HEK293T (cell line): ENCODE measurements around the gene EPHX1.
"Not testable (repeated sequence)": the region's sequence is repeated elsewhere in the genome, so short reads cannot be mapped to it uniquely, and the experiment has no call there.

Source experiments
- CTCF ChIA-PET: fragments of 350-600 bp; formaldehyde crosslinking; extraction: SDS; loops from one replicate; lab custom pipeline; 2021; ENCODE audit warnings: antibody characterized with exemption, inconsistent platforms; lab: Yijun Ruan, JAX
- POLR2A ChIA-PET: fragments of 350-600 bp; formaldehyde crosslinking; extraction: SDS; loops from one replicate; lab custom pipeline; 2020; ENCODE audit warnings: antibody characterized with exemption, inconsistent platforms; lab: Yijun Ruan, JAX
- DNase-seq: peaks from one replicate; pipeline ENCODE4 v3.0.0; 2012; ENCODE audit warnings: mixed read lengths; ENCODE audit errors: extremely low spot score
- ARNT ChIP-seq: fragments of 450-650 bp; IDR thresholded peaks from 2 replicates; pipeline ENCODE4 v1.6.1; 2017; ENCODE audit warnings: mild to moderate bottlenecking
- BHLHE40 ChIP-seq: fragments of 450-650 bp; IDR thresholded peaks from 2 replicates; pipeline ENCODE4 v1.6.1; 2016; ENCODE audit warnings: mild to moderate bottlenecking, moderate library complexity, borderline replicate concordance
- CTBP1 ChIP-seq: fragments of 450-650 bp; IDR thresholded peaks from 2 replicates; pipeline ENCODE4 v1.6.1; 2016; ENCODE audit warnings: borderline replicate concordance
- ELF4 ChIP-seq: fragments of 450-650 bp; IDR thresholded peaks from 2 replicates; pipeline ENCODE4 v1.6.1; 2017; ENCODE audit warnings: antibody characterized with exemption
- FOXA1 ChIP-seq: fragments of 450-650 bp; IDR thresholded peaks from 2 replicates; pipeline ENCODE4 v1.6.1; 2016; ENCODE audit warnings: mild to moderate bottlenecking
- FOXK2 ChIP-seq: fragments of 450-650 bp; IDR thresholded peaks from 2 replicates; pipeline ENCODE4 v1.6.1; 2016; ENCODE audit warnings: mild to moderate bottlenecking
- FOXM1 ChIP-seq: fragments of 450-650 bp; IDR thresholded peaks from 2 replicates; pipeline ENCODE4 v1.6.1; 2017; ENCODE audit warnings: mild to moderate bottlenecking, borderline replicate concordance
- HDGF ChIP-seq: fragments of 450-650 bp; IDR thresholded peaks from 2 replicates; pipeline ENCODE4 v1.6.1; 2017; ENCODE audit warnings: antibody characterized with exemption, borderline replicate concordance
- L3MBTL2 ChIP-seq: fragments of 450-650 bp; conservative IDR thresholded peaks from 2 replicates; pipeline ENCODE4 v1.6.1; 2016; ENCODE audit warnings: mild to moderate bottlenecking
- LEF1 ChIP-seq: fragments of 450-650 bp; IDR thresholded peaks from 2 replicates; pipeline ENCODE4 v1.6.1; 2017; ENCODE audit warnings: mild to moderate bottlenecking, borderline replicate concordance
- NFRKB ChIP-seq: fragments of 450-650 bp; IDR thresholded peaks from 2 replicates; pipeline ENCODE4 v1.6.1; 2016; ENCODE audit warnings: mild to moderate bottlenecking, moderate library complexity
- SP1 ChIP-seq: fragments of 450-650 bp; IDR thresholded peaks from 2 replicates; pipeline ENCODE4 v1.6.1; 2017
- SUZ12 ChIP-seq: fragments of 450-650 bp; IDR thresholded peaks from 2 replicates; pipeline ENCODE4 v1.6.1; 2016; ENCODE audit warnings: mild to moderate bottlenecking
- TARDBP ChIP-seq: fragments of 450-650 bp; IDR thresholded peaks from 2 replicates; pipeline ENCODE4 v1.6.1; 2016
- ZNF384 ChIP-seq: fragments of 450-650 bp; IDR thresholded peaks from 2 replicates; pipeline ENCODE4 v1.6.1; 2016
- TF ChIP-seq, protein P1 (sequence below): fragments of 450-650 bp; IDR thresholded peaks from 2 replicates; pipeline ENCODE4 v1.6.1; 2016

The EPHX1 gene

DNA sequence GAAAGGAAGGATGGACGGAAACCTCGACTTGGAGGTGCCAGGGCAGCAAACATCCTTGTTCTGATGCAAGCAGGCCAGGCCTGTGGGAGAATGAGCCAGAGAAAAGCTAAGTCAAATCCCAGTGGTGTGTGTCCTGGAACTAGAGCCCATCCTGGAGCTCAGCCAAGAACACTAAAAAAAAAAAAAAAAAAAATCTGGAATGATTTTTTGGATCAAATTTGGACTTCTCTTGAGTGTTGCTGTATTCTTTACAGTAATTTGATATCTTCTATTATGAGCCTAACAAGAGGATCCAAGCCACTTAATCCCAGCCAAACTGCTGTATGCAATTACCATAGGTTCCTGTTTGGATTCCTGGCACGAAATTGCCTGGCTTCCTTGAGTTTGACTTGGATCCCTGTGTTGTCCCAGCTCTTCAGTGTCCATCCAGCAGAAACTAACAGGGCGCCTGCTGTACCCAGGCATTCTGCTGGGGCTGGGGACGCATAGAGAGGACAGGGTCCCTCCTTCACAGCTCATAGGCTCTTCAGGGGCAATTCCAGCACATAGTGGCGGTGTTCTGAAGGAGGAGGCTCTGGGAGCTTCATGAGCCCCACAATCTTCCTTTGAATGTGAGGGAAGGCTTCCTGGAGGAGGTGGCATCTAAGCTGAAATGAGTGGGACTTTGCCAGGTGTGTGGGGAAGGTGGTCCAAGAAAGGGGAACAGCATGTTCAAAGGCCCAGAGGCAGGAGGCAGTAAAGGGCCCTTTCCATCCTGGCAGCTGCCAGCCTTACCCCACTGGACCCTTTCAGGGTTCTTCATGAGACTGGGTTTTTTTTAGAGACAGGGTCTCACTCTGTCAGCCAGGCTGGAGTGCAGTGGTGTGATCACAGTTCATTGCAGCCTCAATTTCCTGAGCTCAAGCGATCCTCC is 24.7 kb downstream of the EPHX1 start:
- CTCF ChIA-PET, result interaction anchor here (1.4 kb wide), 1 partner anchor 11 kb away, joined by 5 read pairs; no protein-coding TSS in a partner anchor
- DNase-seq, result no peak
- TF ChIP-seq NFRKB, result no peak
- TF ChIP-seq FOXA1, result no peak
- TF ChIP-seq, protein P1, sequence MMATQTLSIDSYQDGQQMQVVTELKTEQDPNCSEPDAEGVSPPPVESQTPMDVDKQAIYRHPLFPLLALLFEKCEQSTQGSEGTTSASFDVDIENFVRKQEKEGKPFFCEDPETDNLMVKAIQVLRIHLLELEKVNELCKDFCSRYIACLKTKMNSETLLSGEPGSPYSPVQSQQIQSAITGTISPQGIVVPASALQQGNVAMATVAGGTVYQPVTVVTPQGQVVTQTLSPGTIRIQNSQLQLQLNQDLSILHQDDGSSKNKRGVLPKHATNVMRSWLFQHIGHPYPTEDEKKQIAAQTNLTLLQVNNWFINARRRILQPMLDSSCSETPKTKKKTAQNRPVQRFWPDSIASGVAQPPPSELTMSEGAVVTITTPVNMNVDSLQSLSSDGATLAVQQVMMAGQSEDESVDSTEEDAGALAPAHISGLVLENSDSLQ, result no peak
- no peak for TF ChIP-seq ELF4
- no peak for TF ChIP-seq ARNT
- TF ChIP-seq TARDBP, result no peak
- no peak for TF ChIP-seq FOXM1
- TF ChIP-seq HDGF, result no peak
- no peak for TF ChIP-seq L3MBTL2
- POLR2A ChIA-PET, result interaction anchor here (1.3 kb wide), 1 partner anchor 57 kb away, joined by 3 read pairs; no protein-coding TSS in a partner anchor

DNA sequence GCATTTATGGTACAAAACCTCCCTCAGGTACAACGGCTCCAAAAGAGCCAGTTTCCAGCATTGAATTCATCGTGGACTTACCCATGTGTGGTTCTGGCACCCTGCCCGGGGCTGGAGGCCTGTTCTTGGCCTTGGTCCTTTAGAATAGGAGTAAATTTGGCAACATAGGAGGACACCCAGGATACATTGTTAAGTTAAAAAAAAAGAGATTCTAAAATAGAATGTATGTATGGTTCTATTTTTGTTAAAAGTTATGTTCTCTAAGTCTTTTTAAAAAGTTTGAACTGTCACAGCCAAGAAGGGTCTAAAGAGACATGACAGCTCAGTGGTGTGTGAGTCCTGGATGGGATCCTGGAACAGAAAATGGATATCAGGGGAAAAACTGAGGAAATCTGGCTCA is 25.9 kb downstream of the EPHX1 start:
- no peak for TF ChIP-seq FOXM1
- TF ChIP-seq SP1, result no peak
- no peak for TF ChIP-seq NFRKB
- TF ChIP-seq TARDBP, result no peak
- no peak for TF ChIP-seq ZNF384
- TF ChIP-seq, protein P1, result no peak
- TF ChIP-seq SUZ12, result no peak
- TF ChIP-seq ARNT, result no peak
- no peak for TF ChIP-seq CTBP1
- no peak for TF ChIP-seq FOXK2
- TF ChIP-seq FOXA1, result no peak
- TF ChIP-seq HDGF, result no peak
- TF ChIP-seq LEF1, result no peak
- TF ChIP-seq BHLHE40, result no peak
- POLR2A ChIA-PET, result no interaction called here
- CTCF ChIA-PET, result no interaction called here
- DNase-seq, result no peak

DNA sequence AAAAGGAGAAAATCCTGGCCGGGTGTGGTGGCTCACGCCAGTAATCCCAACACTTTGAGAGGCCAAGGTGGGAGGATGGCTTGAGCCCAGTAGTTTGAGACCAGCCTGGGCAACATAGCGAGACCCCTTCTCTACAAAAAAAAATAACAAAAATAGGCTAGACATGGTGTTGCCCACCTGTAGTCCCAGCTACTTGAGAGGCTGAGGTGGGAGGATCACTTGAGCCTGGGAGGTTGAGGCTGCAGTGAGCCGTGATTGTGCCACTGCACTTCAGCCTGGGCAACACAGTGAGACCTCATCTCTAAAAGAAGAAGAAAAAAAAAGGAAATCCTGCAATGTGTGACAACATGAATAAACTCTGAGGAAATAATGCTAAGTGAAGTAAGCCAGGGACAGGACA is 26.4 kb downstream of the EPHX1 start:
- POLR2A ChIA-PET, CTCF ChIA-PET, DNase-seq: not testable (repeated sequence)

DNA sequence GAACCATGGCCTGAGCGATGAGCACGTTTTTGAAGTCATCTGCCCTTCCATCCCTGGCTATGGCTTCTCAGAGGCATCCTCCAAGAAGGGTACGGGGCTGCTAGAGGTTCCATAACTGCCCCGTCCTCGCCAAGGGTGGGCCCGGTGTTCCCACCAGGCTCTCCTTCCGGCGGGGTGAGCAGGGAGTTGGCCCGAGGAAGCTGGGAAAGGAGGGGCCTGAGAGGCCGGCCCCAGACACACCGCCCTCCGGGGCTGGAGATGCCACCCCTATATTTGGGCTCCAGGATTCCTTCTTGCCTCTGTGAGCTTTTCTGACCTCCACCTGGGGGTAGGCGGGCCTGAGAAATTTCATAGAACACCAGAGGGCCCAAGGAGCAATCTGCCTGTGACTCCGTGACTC is 28.9 kb downstream of the EPHX1 start:
- CTCF ChIA-PET, result interaction anchor here (2.6 kb wide), 1 partner anchor 364 kb away, joined by 7 read pairs; no protein-coding TSS in a partner anchor
- TF ChIP-seq BHLHE40, result no peak
- TF ChIP-seq, protein P1, result no peak
- no peak for TF ChIP-seq TARDBP
- no peak for TF ChIP-seq ZNF384
- TF ChIP-seq SUZ12, result no peak
- no peak for TF ChIP-seq SP1
- no peak for TF ChIP-seq NFRKB
- TF ChIP-seq HDGF, result no peak
- TF ChIP-seq CTBP1, result no peak
- TF ChIP-seq FOXK2, result no peak
- TF ChIP-seq FOXA1, result no peak
- TF ChIP-seq FOXM1, result no peak
- no peak for TF ChIP-seq L3MBTL2
- TF ChIP-seq LEF1, result no peak
- no peak for TF ChIP-seq ARNT
- no peak for TF ChIP-seq ELF4
- DNase-seq, result no peak
- POLR2A ChIA-PET, result interaction anchor here (1.0 kb wide), 1 partner anchor 61 kb away, joined by 3 read pairs; no protein-coding TSS in a partner anchor

DNA sequence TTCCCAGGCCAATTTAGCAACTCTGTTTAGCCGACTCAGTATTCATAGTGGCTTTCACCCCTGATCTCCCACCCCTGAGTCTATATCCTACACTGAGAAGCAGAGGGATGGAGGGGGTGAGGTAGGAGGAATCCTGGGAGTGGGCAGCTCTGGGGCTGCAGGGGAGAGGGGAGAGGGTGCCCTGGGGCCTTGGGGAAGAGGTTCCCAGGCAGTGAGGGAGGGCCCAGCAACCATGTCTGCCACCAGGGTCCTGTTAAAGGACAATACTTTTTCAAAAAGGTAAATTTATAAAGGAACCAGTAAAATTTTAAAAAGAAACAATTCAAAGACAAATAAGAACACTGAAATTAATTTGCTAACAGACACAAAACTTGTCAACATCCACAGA is 30.3 kb downstream of the EPHX1 start:
- TF ChIP-seq ZNF384 (no peak), FOXK2 (no peak), BHLHE40 (no peak), HDGF (no peak), NFRKB (no peak), LEF1 (no peak), TARDBP (no peak), ELF4 (no peak)
- CTCF ChIA-PET, result interaction anchor here (0.9 to 2.6 kb wide), 4 partner anchors 25 to 366 kb away, joined by 3 to 7 read pairs (median 4); no protein-coding TSS in a partner anchor
- POLR2A ChIA-PET, result interaction anchor here (1.4 kb wide), 1 partner anchor 63 kb away, joined by 5 read pairs; the partner anchor contains the start of gene SRP9
- no peak for DNase-seq

DNA sequence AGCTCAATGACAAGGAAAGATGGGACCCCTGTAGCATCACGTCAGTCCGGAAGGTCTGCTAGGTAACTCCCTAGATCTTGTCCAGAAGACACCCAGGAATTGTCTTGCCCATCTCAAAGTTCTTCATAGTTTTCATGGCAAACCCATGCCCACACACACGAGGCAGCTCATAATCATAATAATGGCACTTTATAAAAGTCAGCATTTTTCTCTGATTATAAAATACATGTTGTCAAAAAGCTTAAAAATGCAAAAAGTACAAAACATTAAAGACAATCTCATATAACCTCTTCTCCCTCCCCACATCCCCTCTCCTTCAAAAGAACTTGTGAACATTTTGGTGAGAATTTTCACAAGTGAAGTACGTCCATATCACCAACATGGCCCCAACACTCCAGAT is 30.8 kb downstream of the EPHX1 start:
- TF ChIP-seq NFRKB (no peak), FOXA1 (no peak), FOXK2 (no peak), BHLHE40 (no peak), HDGF (no peak), ELF4 (no peak), ARNT (no peak), SUZ12 (no peak), FOXM1 (no peak), ZNF384 (no peak), LEF1 (no peak), L3MBTL2 (no peak), CTBP1 (no peak), TARDBP (no peak), SP1 (no peak)
- TF ChIP-seq, protein P1, result no peak
- CTCF ChIA-PET, result interaction anchor here (0.9 to 2.6 kb wide), 4 partner anchors 24 to 366 kb away, joined by 3 to 7 read pairs (median 4); no protein-coding TSS in a partner anchor
- POLR2A ChIA-PET, result interaction anchor here (1.4 kb wide), 1 partner anchor 63 kb away, joined by 5 read pairs; the partner anchor contains the start of gene SRP9
- no peak for DNase-seq
